Mesendoderm (in vitro differentiated cells): Measurements from ENCODE around the gene DISC1.

Experiments used
- DNase-seq: peaks from one replicate; pipeline ENCODE4 v3.0.0; 2013
- H2AK5ac ChIP-seq: 2 replicates; pipeline ENCODE4 v1.6.1; 2013; ENCODE audit warnings: low read length, inconsistent platforms
- H2BK120ac ChIP-seq: 2 replicates; pipeline ENCODE4 v1.6.1; 2013; ENCODE audit warnings: low read depth, mild to moderate bottlenecking, low read length, moderate library complexity, mixed read lengths
- H2BK15ac ChIP-seq: replicated peaks from 2 replicates; pipeline ENCODE4 v1.6.1; 2013; ENCODE audit warnings: low read depth, mild to moderate bottlenecking, moderate library complexity
- H2BK5ac ChIP-seq: 2 replicates; pipeline ENCODE4 v1.6.1; 2013; ENCODE audit warnings: low read length, inconsistent platforms
- H3K18ac ChIP-seq: 2 replicates; pipeline ENCODE4 v1.6.1; 2013; ENCODE audit warnings: mild to moderate bottlenecking, low read length, mixed read lengths
- H3K23ac ChIP-seq: one replicate; pipeline ENCODE4 v1.6.1; 2013; ENCODE audit warnings: low read length
- H3K27ac ChIP-seq: 2 replicates; pipeline ENCODE4 v1.5.1; 2013; ENCODE audit warnings: low read depth, mild to moderate bottlenecking, inconsistent platforms, low read length, moderate library complexity
- H3K27me3 ChIP-seq: 2 replicates; pipeline ENCODE4 v1.6.1; 2013; ENCODE audit warnings: low read length, control low read depth, mild to moderate bottlenecking, inconsistent platforms; ENCODE audit not compliant: insufficient read depth, poor library complexity
- H3K36me3 ChIP-seq: 2 replicates; pipeline ENCODE4 v1.6.1; 2013; ENCODE audit warnings: low read length, inconsistent platforms; ENCODE audit not compliant: control insufficient read depth, insufficient read depth
- H3K4ac ChIP-seq: one replicate; pipeline ENCODE4 v1.6.1; 2013; ENCODE audit warnings: low read depth, mild to moderate bottlenecking, low read length, moderate library complexity
- H3K4me1 ChIP-seq: 2 replicates; pipeline ENCODE4 v1.6.1; 2013; ENCODE audit warnings: low read depth, low read length, inconsistent platforms; ENCODE audit not compliant: control insufficient read depth
- H3K4me2 ChIP-seq: 2 replicates; pipeline ENCODE4 v1.6.1; 2013; ENCODE audit warnings: low read length
- H3K4me3 ChIP-seq: 2 replicates; pipeline ENCODE4 v1.5.1; 2013; ENCODE audit warnings: mild to moderate bottlenecking, low read length
- H3K56ac ChIP-seq: one replicate; pipeline ENCODE4 v1.6.1; 2013; ENCODE audit warnings: low read length
- H3K79me1 ChIP-seq: 2 replicates; pipeline ENCODE4 v1.6.1; 2013; ENCODE audit warnings: low read length, inconsistent platforms
- H3K79me2 ChIP-seq: 2 replicates; pipeline ENCODE4 v1.6.1; 2013; ENCODE audit warnings: mild to moderate bottlenecking, low read length; ENCODE audit not compliant: control insufficient read depth, insufficient read depth
- H3K9ac ChIP-seq: 2 replicates; pipeline ENCODE4 v1.6.1; 2013; ENCODE audit warnings: low read length, inconsistent platforms
- H4K5ac ChIP-seq: one replicate; pipeline ENCODE4 v1.6.1; 2013; ENCODE audit warnings: low read length
- H4K8ac ChIP-seq: one replicate; pipeline ENCODE4 v1.6.1; 2013; ENCODE audit warnings: low read depth, mild to moderate bottlenecking, control low read depth, low read length, moderate library complexity
- WGBS: extraction: QIAGEN DNeasy Blood & Tissue Kit; methylation state at CpG from one replicate; pipeline ENCODE4 v1.1.7; 2013; ENCODE audit warnings: low lambda C conversion rate, missing lambda C conversion rate; ENCODE audit not compliant: insufficient coverage; ENCODE audit errors: extremely low coverage; 5-methylcytosine and 5-hydroxymethylcytosine counted together

DISC1 gene

GRCh38 chr1:231660198-231660597 lies 33.6 kb downstream of the DISC1 start:
- no CpG with 5 or more reads among the region's 3 CpGs for WGBS
- Histone ChIP-seq H3K4ac (no peak overlapping the region), H3K23ac (no peak overlapping the region), H3K79me1 (no peaks in the 10 kb centered on the region), H2AK5ac (no peak overlapping the region), H3K27ac (no peak overlapping the region), H3K18ac (no peak overlapping the region), H2BK5ac (no peak overlapping the region), H3K56ac (no peak overlapping the region), H4K5ac (no peak overlapping the region), H3K4me1 (no peaks in the 10 kb centered on the region), H3K9ac (no peak overlapping the region), H2BK15ac (no peak overlapping the region), H3K4me2 (no peak overlapping the region), H3K36me3 (no peaks in the 10 kb centered on the region), H3K79me2 (no peaks in the 10 kb centered on the region), H2BK120ac (no peak overlapping the region), H4K8ac (no peak overlapping the region), H3K27me3 (no peaks in the 10 kb centered on the region), H3K4me3 (no peak overlapping the region)
- no peak for DNase-seq

DNA sequence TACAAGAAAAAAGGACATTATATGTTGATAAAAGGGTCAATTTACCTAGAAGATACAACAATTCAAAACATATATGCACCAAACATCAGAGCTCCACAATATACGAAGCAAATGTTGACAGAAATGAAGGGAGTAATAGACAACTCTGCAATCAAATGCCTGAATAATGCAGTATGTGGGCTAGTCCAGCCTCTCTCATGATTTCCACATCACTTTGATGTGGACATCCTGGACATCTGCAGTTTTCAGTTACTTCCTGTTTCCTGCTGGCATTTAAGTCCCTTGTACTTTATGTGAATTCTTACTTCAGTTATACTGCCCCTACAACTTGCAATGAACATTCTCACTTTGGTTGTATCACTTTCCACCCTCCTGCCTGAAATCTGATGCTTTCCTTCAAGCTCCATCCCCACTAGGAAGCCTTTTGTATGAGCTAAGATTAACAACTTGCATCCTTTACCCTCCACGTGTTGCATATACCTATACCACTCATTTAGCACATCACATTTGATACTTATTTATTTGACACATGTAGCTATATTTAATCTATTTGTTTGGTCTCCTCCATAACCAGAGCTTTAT lies 36.7 kb downstream of the DISC1 start:
- H3K9ac ChIP-seq, result no peak overlapping the region
- no peak overlapping the region for H3K23ac ChIP-seq
- no peak overlapping the region for H3K18ac ChIP-seq
- H2BK120ac ChIP-seq, result no peak overlapping the region
- H3K79me1 ChIP-seq, result no peaks in the 10 kb centered on the region
- no peak overlapping the region for H2BK5ac ChIP-seq
- H2BK15ac ChIP-seq, result no peak overlapping the region
- no peak overlapping the region for H3K4me3 ChIP-seq
- no peak overlapping the region for H3K4me2 ChIP-seq
- no peaks in the 10 kb centered on the region for H3K36me3 ChIP-seq
- H3K79me2 ChIP-seq, result no peaks in the 10 kb centered on the region
- WGBS, result no CpG with 5 or more reads among the region's 2 CpGs
- no peak overlapping the region for H3K27ac ChIP-seq
- no peak overlapping the region for H3K4ac ChIP-seq
- H3K56ac ChIP-seq, result no peak overlapping the region
- H4K8ac ChIP-seq, result no peak overlapping the region
- DNase-seq, result no peak
- H3K27me3 ChIP-seq, result no peaks in the 10 kb centered on the region
- H3K4me1 ChIP-seq, result no peaks in the 10 kb centered on the region
- no peak overlapping the region for H4K5ac ChIP-seq
- no peak overlapping the region for H2AK5ac ChIP-seq

DNA sequence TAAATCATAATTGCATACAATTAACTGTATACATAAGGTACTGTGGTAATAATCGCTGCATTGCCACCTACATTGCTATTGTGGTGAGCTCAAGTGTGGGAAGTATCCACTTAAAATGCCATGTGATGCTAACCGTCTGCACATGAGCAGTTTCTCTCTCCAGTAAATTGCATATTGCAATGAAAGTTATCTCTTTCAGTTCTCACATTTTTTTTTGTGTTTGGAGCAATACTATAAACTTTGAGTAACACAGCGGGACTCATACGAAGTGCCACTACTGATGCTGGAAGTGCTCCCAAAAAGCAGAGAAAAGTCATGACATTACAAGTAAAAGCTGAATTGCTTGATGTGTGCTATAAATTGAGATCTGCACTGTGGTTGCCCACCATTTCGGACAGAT lies 38.5 kb downstream of the DISC1 start:
- no peak overlapping the region for H3K56ac ChIP-seq
- H3K4me1 ChIP-seq, result no peaks in the 10 kb centered on the region
- no peak for DNase-seq
- no peak overlapping the region for H2BK5ac ChIP-seq
- H3K79me2 ChIP-seq, result no peaks in the 10 kb centered on the region
- H3K23ac ChIP-seq, result no peak overlapping the region
- H4K8ac ChIP-seq, result no peak overlapping the region
- WGBS, result no CpG with 5 or more reads among the region's 5 CpGs
- H2BK15ac ChIP-seq, result no peak overlapping the region
- H2BK120ac ChIP-seq, result no peak overlapping the region
- H3K18ac ChIP-seq, result no peak overlapping the region
- no peak overlapping the region for H3K4me2 ChIP-seq
- no peak overlapping the region for H2AK5ac ChIP-seq
- no peak overlapping the region for H3K4me3 ChIP-seq
- H3K79me1 ChIP-seq, result no peaks in the 10 kb centered on the region
- H3K27ac ChIP-seq, result no peak overlapping the region
- H3K27me3 ChIP-seq, result no peaks in the 10 kb centered on the region
- no peaks in the 10 kb centered on the region for H3K36me3 ChIP-seq
- no peak overlapping the region for H3K9ac ChIP-seq
- H4K5ac ChIP-seq, result no peak overlapping the region
- H3K4ac ChIP-seq, result no peak overlapping the region

DNA sequence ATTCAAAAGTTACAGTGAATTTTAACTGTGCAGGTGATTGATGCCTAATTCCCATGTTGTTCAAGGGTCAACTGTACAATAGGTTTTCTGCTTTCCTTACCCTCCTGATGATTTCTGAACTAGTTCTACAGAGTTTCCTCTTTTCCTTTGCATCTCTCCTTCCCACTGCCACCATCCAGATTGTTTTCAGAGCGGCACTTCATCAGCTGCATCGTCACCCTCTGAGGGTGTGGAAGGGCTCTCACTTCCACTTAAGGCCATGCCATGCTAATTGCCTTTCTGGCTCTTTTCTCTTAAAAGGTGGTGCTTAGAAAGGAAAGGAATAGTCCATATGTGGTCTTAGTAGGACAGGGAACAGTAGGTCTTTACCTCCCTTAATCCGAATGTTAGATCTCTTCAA lies 39.1 kb downstream of the DISC1 start:
- Histone ChIP-seq H3K36me3 (no peaks in the 10 kb centered on the region), H2BK5ac (no peak overlapping the region), H3K56ac (no peak overlapping the region), H4K5ac (no peak overlapping the region), H2BK120ac (no peak overlapping the region), H3K18ac (no peak overlapping the region), H3K4me2 (no peak overlapping the region), H3K4me1 (no peaks in the 10 kb centered on the region), H4K8ac (no peak overlapping the region), H2AK5ac (no peak overlapping the region), H3K9ac (no peak overlapping the region), H3K4me3 (no peak overlapping the region), H3K27me3 (no peaks in the 10 kb centered on the region), H3K27ac (no peak overlapping the region), H3K23ac (no peak overlapping the region), H3K79me2 (no peaks in the 10 kb centered on the region), H3K79me1 (no peaks in the 10 kb centered on the region), H2BK15ac (no peak overlapping the region), H3K4ac (no peak overlapping the region)
- DNase-seq, result no peak
- WGBS, result no CpG with 5 or more reads among the region's 3 CpGs

DNA sequence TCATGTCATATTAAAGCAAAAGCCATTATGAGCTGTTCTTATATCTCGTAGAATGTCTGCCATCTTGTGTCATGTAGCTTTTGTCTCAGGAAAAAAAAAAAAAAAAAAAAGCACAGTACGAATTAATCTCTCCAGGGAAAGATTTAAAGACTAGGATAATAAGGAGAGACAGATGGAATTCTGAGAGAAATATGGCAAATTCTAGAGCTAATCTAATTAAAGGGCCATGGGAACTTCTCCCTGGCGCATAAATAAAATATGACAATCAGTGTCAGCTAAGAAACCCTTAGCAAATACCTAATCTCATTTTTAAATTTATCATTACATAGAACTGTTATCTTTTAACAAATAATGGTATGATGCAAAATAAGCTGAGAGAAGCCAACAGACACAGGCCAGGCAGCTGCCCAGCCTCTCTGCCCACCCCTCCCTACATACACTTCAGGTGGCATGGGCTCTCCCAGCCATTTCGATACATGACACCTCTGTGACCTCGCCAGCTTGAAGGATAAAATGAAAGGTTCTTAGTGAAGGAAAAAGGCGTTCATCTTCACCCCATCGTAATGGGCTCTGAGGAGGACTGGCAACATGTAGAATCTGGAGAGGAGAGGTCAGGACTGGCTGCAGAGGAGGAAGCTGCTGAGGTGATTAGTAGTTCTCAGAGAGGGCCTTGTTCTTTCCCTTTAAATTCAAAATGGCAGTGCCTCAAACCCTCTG lies 39.8 kb downstream of the DISC1 start:
- no peak overlapping the region for H2BK120ac ChIP-seq
- no peaks in the 10 kb centered on the region for H3K4me1 ChIP-seq
- H3K79me2 ChIP-seq, result no peaks in the 10 kb centered on the region
- H2BK15ac ChIP-seq, result no peak overlapping the region
- H3K56ac ChIP-seq, result no peak overlapping the region
- H3K4me3 ChIP-seq, result no peak overlapping the region
- H3K36me3 ChIP-seq, result no peaks in the 10 kb centered on the region
- H3K79me1 ChIP-seq, result no peaks in the 10 kb centered on the region
- H3K27ac ChIP-seq, result no peak overlapping the region
- no peak overlapping the region for H3K4ac ChIP-seq
- H3K23ac ChIP-seq, result no peak overlapping the region
- WGBS, result no CpG with 5 or more reads among the region's 7 CpGs
- no peak for DNase-seq
- H3K18ac ChIP-seq, result no peak overlapping the region
- no peak overlapping the region for H3K4me2 ChIP-seq
- H2BK5ac ChIP-seq, result no peak overlapping the region
- H2AK5ac ChIP-seq, result no peak overlapping the region
- no peak overlapping the region for H3K9ac ChIP-seq
- H4K8ac ChIP-seq, result no peak overlapping the region
- H3K27me3 ChIP-seq, result no peaks in the 10 kb centered on the region
- no peak overlapping the region for H4K5ac ChIP-seq
